GM18520 (cell line): Measurements from ENCODE around the gene PSMD1.
"Not testable (repeated sequence)": the region's sequence is repeated elsewhere in the genome, so short reads cannot be mapped to it uniquely, and the experiment has no call there.

Experiments used
- ATAC-seq: cut with Tn5 transposase; IDR thresholded peaks from one replicate; pipeline ENCODE4 v1.9.1; 2021; ENCODE audit not compliant: unreplicated experiment

The PSMD1 gene

DNA sequence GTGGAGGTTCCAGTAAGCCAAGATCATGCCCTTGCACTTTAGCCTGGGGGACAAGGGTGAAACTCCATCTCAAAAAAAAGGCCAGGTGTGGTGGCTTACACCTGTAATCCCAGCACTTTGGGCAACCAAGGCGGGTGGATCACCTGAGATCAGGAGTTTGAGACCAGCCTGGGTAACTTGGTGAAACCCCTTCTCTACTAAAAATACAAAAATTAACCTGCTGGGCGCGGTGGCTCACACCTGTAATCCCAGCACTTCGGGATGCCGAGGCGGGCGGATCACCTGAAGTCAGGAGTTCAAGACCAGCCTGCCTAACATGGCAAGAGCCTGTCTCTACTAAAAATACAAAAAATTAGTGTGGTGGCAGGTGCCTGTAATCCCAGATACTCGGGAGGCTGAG lies 84.1 kb downstream of the PSMD1 start:
- ATAC-seq, result not testable (repeated sequence)

DNA sequence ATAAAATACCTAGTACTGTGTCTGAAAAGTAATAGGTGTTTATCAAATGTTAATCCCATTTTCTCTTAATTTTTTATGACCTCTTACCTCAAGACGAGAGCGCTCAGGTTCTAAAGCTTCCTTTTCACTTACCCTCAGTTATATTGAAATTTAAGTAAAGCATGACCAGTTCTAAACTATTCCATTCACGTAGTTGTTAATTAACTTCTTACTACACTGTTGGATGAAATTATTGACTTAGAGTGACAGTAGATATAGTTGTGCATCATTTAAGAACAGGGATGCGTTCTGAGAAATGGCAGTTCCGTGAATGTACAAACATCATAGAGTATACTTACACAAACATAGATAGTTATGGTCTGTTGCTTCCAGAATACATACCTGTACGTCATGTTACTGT lies 88.2 kb downstream of the PSMD1 start:
- no peak for ATAC-seq

GRCh38 chr2:231146665-231147064 lies 90.0 kb downstream of the PSMD1 start:
- ATAC-seq, result no peak

- ATAC-seq, result no peak
These were observed 96.3 kb downstream of the PSMD1 start for GRCh38 chr2:231152800-231153557.

- ATAC-seq, result no peak
These were observed 102.6 kb downstream of the PSMD1 start for GRCh38 chr2:231159306-231159705.

DNA sequence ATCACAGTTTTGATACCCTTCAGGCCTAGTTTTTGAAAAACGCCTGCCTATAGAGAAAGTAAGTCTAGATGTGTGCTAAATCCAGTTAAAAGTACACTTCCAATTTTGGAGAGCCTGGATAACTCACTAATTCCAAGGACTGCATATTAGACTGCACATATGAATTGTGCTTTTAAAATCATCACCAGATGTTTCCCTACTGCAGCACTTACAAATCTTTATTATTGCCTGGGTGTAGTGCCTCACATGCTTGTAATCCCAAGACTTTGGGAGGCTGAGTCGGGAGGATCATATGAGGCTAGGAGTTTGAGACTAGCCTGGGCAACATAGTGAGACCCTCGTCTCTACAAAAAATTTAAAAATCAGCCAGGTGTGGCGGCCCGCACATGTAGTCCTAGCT lies 104.0 kb downstream of the PSMD1 start:
- no peak for ATAC-seq

- ATAC-seq, result no peak
These were observed 104.7 kb downstream of the PSMD1 start for GRCh38 chr2:231161252-231161839.

- no peak for ATAC-seq
These were observed 105.2 kb downstream of the PSMD1 start for GRCh38 chr2:231161877-231162329.

DNA sequence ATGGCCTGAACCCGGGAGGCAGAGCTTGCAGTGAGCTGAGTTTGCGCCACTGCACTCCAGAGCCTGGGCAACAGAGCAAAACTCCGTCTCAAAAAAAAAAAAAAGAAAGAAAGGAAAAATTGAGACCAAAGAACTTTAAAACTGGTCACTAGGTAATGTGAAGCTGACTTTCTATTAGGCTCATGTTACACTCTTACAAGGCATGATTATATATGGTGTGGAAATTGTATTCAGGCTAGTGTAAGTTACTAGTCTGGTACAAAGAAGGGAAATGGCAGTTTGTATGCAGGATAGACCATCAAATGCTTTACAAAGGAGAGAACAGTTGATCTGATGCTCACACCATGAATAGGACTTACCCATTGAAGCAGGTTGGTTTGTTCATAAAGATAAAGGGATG lies 106.3 kb downstream of the PSMD1 start:
- ATAC-seq, result no peak

GRCh38 chr2:231163414-231164095 lies 106.9 kb downstream of the PSMD1 start:
- no peak for ATAC-seq

DNA sequence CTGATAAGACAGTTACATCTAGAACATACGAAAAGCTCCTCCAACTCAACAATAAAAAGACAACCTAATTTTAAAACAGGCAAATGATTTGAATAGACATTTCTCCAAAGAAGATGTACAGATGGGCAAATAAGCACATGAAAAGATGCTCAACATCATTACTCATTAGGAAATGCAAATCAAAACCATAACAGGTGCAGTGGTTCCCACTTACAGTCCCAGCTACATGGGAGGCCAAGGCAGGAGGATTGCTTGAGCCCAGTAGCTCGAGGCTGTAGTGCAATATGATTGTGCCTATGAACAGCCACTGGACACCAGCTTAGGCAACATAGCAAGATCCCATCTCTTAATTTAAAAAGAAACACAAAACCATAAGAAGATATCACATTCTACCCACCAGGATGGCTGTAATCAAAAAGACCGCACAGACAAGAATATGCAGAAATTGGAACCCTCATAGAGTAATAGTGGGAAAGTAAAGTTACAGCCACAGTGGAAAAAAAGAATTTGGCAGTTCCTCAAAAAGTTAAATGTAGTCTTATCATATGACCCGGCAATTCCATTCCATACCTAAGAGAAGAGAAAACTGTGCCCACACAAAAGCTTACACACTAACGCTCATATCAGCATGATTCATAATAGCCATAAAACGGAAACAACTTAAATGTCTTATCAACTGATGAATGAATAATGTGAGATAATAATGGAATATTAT lies 111.2 kb downstream of the PSMD1 start:
- no peak for ATAC-seq

DNA sequence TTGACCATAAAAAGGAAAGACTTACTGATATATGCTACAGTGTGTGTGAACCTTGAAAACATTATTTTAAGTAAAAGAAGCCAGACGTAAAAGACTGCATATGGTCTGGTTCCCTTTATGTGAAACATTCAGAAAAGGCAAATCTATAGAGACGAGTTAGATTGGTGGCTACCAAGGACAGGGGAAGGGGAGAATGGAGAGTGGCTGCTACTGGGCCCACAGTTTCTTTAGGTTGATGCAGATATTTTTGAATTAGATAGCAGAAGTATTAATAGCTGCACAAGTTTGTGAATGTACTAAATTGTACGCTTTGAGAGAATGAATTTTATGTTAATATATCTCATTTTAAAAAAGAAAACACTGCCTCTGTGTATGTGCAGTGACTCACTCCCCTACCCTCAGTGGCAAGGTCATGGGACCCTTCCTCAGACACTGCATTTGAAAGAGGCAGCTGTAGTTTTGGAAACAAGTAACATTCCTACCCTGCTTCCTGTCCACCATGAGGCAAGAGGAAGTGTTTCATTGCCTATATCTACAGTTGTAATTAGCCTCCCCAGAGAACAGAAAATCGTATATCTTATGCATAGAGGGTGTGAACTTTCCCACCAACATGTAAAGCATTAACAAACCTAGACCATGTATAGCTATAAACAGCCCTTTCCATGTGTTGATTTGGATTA lies 111.9 kb downstream of the PSMD1 start:
- ATAC-seq, result no peak

- ATAC-seq, result no peak
These were observed 112.8 kb downstream of the PSMD1 start for GRCh38 chr2:231169488-231169887.

DNA sequence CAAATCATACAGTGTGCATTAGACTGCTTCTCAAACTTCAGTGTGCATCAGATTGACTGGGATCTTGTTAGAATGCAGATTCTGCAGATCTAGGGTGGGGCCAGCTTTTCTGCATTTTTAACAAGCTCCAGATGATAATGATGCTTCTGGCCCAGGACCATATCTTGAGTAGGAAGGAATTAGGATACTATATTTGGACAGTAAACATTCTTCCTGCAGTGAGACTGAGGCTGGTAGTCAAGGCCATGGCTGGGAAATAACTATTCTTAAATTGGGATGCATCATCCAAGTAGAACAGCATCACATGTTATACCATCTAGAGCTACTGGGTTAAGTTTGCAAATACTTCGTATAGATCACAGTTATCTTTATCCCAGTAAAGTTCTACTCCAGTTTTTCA lies 113.4 kb downstream of the PSMD1 start:
- no peak for ATAC-seq

DNA sequence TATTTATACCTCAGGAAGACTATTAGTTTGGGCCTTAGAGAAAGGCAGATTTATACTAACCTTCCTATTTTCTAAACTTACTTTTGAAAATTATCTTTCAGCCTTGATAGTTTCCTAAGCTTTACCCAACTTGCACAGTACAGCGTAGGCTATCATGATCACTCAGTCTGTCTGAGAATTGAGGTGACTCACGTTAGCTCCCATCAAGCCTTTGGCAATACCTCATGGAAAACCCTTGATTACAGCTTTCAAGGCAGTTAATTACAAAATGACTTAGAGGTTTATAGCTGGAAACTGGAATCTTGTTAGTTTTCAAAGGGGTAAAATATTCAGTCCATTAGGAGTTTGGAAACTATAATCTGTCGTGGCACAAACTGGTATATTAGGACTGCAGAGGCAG lies 115.4 kb downstream of the PSMD1 start:
- ATAC-seq, result no peak

DNA sequence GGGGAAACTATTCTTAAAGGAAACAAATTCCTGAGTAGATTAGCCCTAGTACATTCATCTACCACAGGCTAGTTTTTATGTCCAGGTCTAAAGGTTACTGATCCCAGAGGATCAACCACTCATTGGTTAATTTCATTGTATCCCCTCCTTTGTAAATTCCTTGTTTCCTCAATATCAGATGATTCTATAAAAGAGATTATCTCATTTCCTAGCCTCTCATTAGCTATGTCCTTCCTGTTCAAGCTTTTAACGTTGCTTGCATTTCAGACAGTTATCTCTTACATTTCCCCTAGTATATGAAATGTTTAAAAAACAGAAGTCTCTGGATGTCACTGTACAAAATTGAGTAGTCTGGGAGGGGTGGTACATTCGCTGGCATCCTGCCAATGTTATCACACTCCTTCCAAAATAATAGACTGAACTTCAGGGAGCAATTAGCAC lies 117.6 kb downstream of the PSMD1 start:
- ATAC-seq, result no peak

DNA sequence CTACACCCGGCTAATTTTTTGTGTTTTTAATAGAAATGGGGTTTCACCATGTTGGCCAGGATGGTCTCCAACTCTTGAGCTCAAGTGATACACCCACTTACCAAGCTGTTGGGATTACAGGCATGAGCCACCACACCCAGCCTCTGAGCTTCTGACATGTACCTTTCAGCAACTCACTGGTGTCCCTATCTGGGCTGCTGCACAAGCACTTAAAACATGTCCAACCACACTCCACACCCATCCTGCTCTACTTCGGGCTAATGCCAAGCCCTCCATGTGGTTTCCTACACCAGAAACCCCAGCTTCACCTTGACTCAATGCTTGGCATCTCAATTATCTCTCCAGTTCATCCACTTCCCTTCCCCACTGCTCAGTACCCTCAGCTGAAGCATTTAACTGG lies 119.4 kb downstream of the PSMD1 start:
- ATAC-seq, result no peak

DNA sequence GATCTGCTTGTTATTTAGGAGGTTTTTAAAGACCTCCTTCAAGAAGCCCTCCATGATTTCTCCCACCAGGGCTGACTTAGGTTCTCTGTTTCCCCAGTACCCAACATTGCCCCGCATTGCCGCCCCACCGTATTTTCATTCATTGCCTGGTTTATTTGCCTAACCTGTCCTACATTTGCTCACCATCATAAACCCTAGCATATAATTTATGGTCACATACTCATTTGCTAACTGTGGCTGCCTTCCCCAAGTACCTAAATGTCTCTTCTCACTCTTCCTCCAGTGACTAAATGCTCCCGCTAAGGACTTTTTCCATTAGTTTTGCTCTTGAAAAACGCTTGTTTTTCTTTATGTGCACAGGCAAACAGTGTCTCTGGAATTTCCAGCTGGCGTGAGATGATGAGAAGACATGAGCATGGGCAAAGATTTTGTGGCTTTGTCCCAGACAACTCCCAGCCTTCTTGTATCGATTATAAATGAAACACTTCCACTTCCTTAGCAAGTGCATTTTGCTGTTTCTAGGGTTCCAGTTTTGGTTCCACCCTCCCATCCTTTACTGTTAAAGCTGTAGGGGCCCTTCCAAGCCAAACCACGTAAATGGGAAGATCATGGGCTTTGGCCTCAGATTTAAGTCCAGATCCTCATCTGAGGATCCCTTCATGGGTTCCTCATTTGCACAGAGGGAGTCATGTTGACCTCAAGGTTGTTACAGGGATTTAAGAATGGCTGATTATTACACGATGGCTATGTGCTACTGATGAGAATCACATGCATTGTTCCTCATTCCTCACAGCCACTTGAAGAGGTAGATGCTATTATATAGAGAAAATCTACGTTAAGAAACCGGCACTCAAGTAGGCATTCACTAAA lies 120.7 kb downstream of the PSMD1 start:
- ATAC-seq, result no peak

- not testable (repeated sequence) for ATAC-seq
These were observed 122.1 kb downstream of the PSMD1 start for GRCh38 chr2:231178805-231179204.
